LHCN-M2 (cell line): ENCODE measurements around the gene BMPR1A. TPM values are rescaled to one million over a fixed set of nuclear protein-coding genes. Genes with fewer than 3 reads are reported as not detected.

Experiments
- DNase-seq: peaks from one replicate; pipeline ENCODE4 v3.0.0-alpha.2; 2012; ENCODE audit warnings: low read depth
- polyA plus RNA-seq: library from polyadenylated mRNA; unstranded; fragments of >200 nt; gene quantifications from one replicate; pipeline ENCODE4 v1.2.1, GENCODE V29; 2012; ENCODE audit warnings: missing spikeins
- total RNA-seq: library from RNA; depleted of rRNA; stranded (reverse); fragments of >200 nt; gene quantifications from 2 replicates; pipeline ENCODE4 v1.2.3, GENCODE V29; 2014; rRNA removed

Gene BMPR1A
- total RNA-seq = 27.0 and 28.8 TPM in 2 replicates
- polyA plus RNA-seq = 8.4 TPM

- DNase-seq = peak; percentile 22
Measured at GRCh38 chr10:86756511-86757112, at the start of gene BMPR1A. Gene BMPR1A (plus strand): TSS chr10:86756619. CDS start chr10:86876019, 119,400 bp downstream.

- no peak for DNase-seq
Measured at GRCh38 chr10:86706977-86707376, 49.4 kb upstream of the BMPR1A start.

GRCh38 chr10:86707505-86707904 is 48.9 kb upstream of the BMPR1A start:
- no peak for DNase-seq

GRCh38 chr10:86708068-86708782 is 48.2 kb upstream of the BMPR1A start:
- DNase-seq = no peak

- DNase-seq = no peak
Measured at GRCh38 chr10:86708783-86709380, 47.5 kb upstream of the BMPR1A start.

- no peak for DNase-seq
Measured at GRCh38 chr10:86709396-86710185, 46.8 kb upstream of the BMPR1A start.

- peak; percentile 86 for DNase-seq
Measured at GRCh38 chr10:86710987-86711512, 45.4 kb upstream of the BMPR1A start.

- DNase-seq = peak; percentile 24
Measured at GRCh38 chr10:86711513-86712316, 44.7 kb upstream of the BMPR1A start.

GRCh38 chr10:86712317-86712707 is 44.1 kb upstream of the BMPR1A start:
- DNase-seq = no peak

- DNase-seq = no peak
Measured at GRCh38 chr10:86715156-86715795, 41.1 kb upstream of the BMPR1A start.

GRCh38 chr10:86715836-86716235 is 40.6 kb upstream of the BMPR1A start:
- no peak for DNase-seq

- no peak for DNase-seq
Measured at GRCh38 chr10:86716466-86716865, 40.0 kb upstream of the BMPR1A start.

- DNase-seq = no peak
Measured at GRCh38 chr10:86718556-86718955, 37.9 kb upstream of the BMPR1A start.

GRCh38 chr10:86721232-86721631 is 35.2 kb upstream of the BMPR1A start:
- DNase-seq = no peak

- DNase-seq = no peak
Measured at GRCh38 chr10:86723009-86723408, 33.4 kb upstream of the BMPR1A start.

GRCh38 chr10:86724445-86724844 is 32.0 kb upstream of the BMPR1A start:
- DNase-seq = no peak

- no peak for DNase-seq
Measured at GRCh38 chr10:86725980-86726676, 30.3 kb upstream of the BMPR1A start.

- DNase-seq = no peak
Measured at GRCh38 chr10:86726677-86726999, 29.8 kb upstream of the BMPR1A start.

GRCh38 chr10:86727470-86727869 is 28.9 kb upstream of the BMPR1A start:
- no peak for DNase-seq

GRCh38 chr10:86728056-86728455 is 28.4 kb upstream of the BMPR1A start:
- DNase-seq = no peak
